Activated T-cell treated with anti-CD3 and anti-CD28 coated beads, Interleukin-2, amount 50 U/mL, for 4 hours (primary cell): ENCODE data around the gene RAPGEF2. TPM values are rescaled to one million over a fixed set of nuclear protein-coding genes. Genes with fewer than 3 reads are reported as not detected.
A peak's percentile ranks its signal among the peaks of the same experiment; 100 is the strongest.
"Not testable (repeated sequence)": the region's sequence is repeated elsewhere in the genome, so short reads cannot be mapped to it uniquely, and the experiment has no call there.

Experiments
- ATAC-seq, 2 donors: fragments of 200-7000 bp; cut with Tn5 transposase; one replicate each; pipeline ENCODE4 v1.10.0; 2021
- DNase-seq: peaks from one replicate; pipeline ENCODE4 v3.0.0-alpha.2; 2020
- H3K27me3 Mint-ChIP-seq: one replicate; pipeline ENCODE4 v1.8.0; 2021; ENCODE audit warnings: low read depth, mixed read lengths
- H3K36me3 Mint-ChIP-seq: one replicate; pipeline ENCODE4 v1.8.0; 2022; ENCODE audit warnings: mixed read lengths; ENCODE audit not compliant: insufficient read depth
- H3K4me1 Mint-ChIP-seq: one replicate; pipeline ENCODE4 v1.8.0; 2021; ENCODE audit warnings: low read depth, mixed read lengths
- H3K4me3 Mint-ChIP-seq: one replicate; pipeline ENCODE4 v1.8.0; 2021; ENCODE audit warnings: mild to moderate bottlenecking, moderate library complexity, mixed read lengths
- H3K9me3 Mint-ChIP-seq: one replicate; pipeline ENCODE4 v1.8.0; 2021; ENCODE audit warnings: mixed read lengths
- total RNA-seq, 3 donors: library from RNA; stranded (reverse); gene quantifications; one replicate each; pipeline ENCODE4 v1.2.1, GENCODE V29; 2021

The RAPGEF2 gene
- total RNA-seq, 3 donors from 2014 or later: 47.8 to 50.0 (median 49.3) TPM

DNA sequence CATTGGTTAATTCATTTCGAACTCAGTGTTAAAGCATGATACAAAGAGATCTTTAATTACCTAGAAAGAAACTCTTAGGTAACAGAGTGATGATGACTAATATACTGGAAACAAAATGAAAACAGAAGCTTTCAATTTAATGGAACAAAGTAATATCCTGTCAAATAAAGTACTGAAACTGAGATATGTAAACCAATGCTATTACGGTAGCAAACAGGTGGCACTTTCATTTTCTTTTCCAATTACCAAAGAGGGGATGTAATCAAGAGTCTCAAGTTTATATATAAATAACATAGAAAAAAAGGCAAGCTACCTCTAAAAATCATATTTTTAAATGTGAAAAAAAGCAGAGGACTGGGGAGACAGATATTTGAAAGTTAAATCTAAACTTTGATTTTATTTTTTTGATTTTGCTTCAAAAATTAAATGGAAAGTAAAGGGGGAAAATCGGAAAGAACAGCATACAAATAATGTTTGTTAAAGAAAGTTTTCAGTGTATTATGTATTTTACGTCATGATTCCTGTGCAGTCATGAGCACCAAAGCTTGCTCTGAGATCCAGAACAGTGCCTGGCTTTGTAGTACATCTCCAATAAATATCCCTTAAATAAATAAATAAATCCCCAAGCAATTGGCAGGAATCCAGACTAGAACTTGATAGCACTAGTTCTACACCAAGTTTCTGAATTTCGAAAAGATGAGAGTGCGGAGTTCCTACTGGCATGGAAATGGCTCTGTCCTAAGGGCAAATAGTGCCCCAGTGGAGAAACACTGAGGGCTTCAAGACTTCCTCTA lies 25.0 kb upstream of the RAPGEF2 start:
- Mint-ChIP-seq H3K9me3 (no peaks in the 10 kb centered on the region), H3K4me1 (peaks cover 22% of the 10 kb centered on the region), H3K4me3 (peak overlapping the region; percentile 63), H3K27me3 (no peaks in the 10 kb centered on the region), H3K36me3 (no peaks in the 10 kb centered on the region)
- no peak for DNase-seq
- peak; percentile 77 to 90 for ATAC-seq

DNA sequence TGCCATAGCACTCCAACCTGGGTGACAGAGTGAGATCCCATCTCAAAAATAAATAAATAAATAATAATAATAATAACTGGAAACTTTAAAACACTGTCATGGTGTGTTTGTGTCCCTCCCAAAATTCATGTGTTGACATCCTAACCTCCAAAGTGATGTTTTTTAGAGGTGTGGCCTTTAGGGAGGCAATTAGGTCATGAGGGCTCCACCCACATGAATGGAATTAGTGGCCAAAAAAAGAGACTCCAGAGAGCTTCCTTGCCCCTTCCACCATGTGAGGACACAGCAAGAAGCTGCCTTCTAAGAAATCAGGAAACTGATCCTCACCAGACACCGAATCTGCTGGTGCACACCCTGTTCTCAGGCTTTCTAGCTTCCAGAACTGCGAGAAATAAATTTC lies 23.8 kb upstream of the RAPGEF2 start:
- ATAC-seq: no peak
- no peaks in the 10 kb centered on the region for H3K36me3 Mint-ChIP-seq
- no peak for DNase-seq
- no peaks in the 10 kb centered on the region for H3K9me3 Mint-ChIP-seq
- H3K4me3 Mint-ChIP-seq: no peak overlapping the region
- no peaks in the 10 kb centered on the region for H3K27me3 Mint-ChIP-seq
- H3K4me1 Mint-ChIP-seq: peaks cover 22% of the 10 kb centered on the region

DNA sequence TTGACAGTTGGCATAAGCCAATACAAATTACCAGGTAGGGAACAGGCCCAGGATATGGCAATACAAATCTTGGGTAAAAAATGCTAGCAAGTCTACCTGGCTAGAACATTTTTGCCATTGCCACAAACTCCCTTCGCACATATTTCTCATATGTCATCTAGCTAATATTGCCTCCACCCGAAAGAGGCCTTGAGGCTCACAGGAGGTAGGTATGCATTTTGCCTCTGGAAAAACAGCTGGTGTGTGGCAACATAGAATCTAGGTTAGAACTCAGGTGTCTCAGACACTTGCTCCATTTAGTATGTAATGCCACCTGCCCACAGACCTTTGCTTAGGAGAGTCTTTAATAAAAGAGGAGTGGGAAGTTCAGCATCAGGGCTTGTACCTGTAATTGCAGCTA lies 16.3 kb upstream of the RAPGEF2 start:
- H3K4me3 Mint-ChIP-seq: no peak overlapping the region
- ATAC-seq (no peak), DNase-seq (no peak)
- H3K27me3 Mint-ChIP-seq: no peaks in the 10 kb centered on the region
- H3K36me3 Mint-ChIP-seq: no peaks in the 10 kb centered on the region
- H3K9me3 Mint-ChIP-seq: no peaks in the 10 kb centered on the region
- H3K4me1 Mint-ChIP-seq: no peaks in the 10 kb centered on the region

DNA sequence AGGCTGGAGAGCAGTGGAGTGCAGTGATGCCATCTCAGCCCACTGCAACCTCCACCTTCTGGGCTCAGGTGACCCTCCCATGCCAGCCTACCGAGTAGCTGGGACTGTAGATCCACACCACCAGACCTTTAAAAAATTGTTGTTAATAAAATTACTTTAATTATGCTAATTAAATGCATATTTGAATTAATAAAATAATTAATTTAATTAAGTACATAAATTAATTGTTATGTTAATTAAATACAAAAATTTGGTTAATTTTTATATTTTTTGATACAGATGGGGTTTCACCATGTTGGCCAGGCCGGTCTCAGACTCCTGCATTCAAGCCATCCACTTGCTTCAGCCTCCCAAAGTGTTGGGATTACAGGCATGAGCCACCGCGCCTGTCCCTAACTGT lies 12.6 kb upstream of the RAPGEF2 start:
- no peaks in the 10 kb centered on the region for H3K4me1 Mint-ChIP-seq
- DNase-seq (no peak), ATAC-seq (no peak)
- H3K27me3 Mint-ChIP-seq: no peaks in the 10 kb centered on the region
- H3K9me3 Mint-ChIP-seq: no peaks in the 10 kb centered on the region
- H3K36me3 Mint-ChIP-seq: no peaks in the 10 kb centered on the region
- no peak overlapping the region for H3K4me3 Mint-ChIP-seq

DNA sequence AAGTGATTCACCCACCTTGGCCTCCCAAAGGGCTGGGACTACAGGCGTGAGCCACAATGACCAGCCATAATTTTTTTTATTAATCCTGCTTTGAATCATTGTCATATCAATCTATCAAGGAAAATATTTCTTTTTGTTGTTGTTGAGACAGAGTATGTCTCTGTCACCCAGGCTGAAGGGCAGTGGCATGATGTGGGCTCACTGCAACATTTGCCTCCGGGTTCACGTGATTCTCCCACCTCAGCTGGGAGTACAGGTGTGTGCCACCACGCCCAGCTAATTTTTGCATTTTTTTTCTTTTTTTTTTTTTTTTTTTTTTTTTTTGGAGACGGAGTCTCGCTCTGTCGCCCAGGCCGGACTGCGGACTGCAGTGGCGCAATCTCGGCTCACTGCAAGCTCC lies 8.7 kb upstream of the RAPGEF2 start:
- ATAC-seq, DNase-seq, H3K4me3 Mint-ChIP-seq, H3K36me3 Mint-ChIP-seq, H3K27me3 Mint-ChIP-seq, H3K9me3 Mint-ChIP-seq, H3K4me1 Mint-ChIP-seq: not testable (repeated sequence)

DNA sequence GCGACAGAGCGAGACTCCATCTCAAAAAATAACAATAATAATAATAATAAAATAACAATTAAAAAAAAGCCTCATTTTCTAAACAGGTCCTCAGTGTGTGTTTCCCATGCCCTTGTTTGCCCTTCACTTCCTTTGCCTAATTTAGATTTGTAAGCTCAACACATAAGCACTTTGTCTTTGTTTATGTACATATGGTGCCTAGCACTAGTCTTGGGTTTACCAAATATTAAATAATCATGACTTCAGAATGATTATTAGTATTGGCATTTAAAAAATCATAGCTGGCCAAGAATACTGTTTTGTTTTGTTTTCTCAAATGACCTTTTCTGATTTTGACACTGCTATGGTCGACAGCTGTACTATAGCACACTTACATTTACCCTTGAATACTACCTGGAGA lies 6.4 kb upstream of the RAPGEF2 start:
- H3K27me3 Mint-ChIP-seq: no peaks in the 10 kb centered on the region

DNA sequence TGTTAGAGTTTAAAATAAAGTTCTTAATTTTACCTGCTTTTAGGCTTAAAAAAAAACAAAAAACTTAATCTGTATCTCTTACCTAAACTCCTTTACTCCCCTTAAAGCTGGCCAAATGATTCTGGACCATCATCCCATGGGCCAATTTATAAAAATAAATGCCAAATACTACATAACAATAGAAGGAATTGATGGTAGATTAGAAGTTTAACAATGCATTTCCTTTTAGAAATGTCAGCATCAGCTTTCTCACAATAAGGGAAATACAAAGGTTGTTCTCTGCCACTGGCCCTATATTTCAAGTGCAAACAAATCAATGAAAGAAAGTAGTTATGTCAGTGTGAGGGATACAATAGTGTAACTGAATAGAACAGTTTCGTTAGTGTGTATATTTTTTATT lies 5.7 kb upstream of the RAPGEF2 start:
- no peak for ATAC-seq
- no peaks in the 10 kb centered on the region for H3K9me3 Mint-ChIP-seq
- DNase-seq: no peak
- no peaks in the 10 kb centered on the region for H3K36me3 Mint-ChIP-seq
- H3K27me3 Mint-ChIP-seq: no peaks in the 10 kb centered on the region
- H3K4me3 Mint-ChIP-seq: no peak overlapping the region
- peaks cover 13% of the 10 kb centered on the region for H3K4me1 Mint-ChIP-seq

More for the DNA sequence above, 6.4 kb upstream of the RAPGEF2 start:
- Mint-ChIP-seq H3K9me3 (no peaks in the 10 kb centered on the region), H3K36me3 (no peaks in the 10 kb centered on the region), H3K4me1 (peaks cover 6% of the 10 kb centered on the region), H3K4me3 (no peak overlapping the region)
- no peak for DNase-seq
- ATAC-seq: no peak

DNA sequence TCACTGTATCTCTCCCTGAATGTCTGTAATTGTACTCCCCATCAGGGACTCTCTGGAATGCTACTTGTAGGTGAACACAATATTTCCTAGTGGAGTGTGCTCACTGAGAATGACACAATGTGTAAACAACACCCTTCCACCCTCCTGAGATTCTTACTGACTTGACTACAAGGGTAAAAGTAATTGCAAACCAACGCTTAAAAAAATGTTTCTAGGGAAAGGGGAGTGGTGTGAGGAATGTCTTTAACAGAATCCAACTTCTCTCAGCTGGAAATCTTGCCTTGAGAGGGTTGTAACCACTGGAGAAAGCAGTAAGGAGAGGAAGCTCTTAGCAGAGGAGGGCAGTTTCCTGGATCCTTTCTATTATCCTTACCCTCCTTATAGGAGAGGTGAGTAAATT lies 5.1 kb upstream of the RAPGEF2 start:
- Mint-ChIP-seq H3K27me3 (no peaks in the 10 kb centered on the region), H3K9me3 (no peaks in the 10 kb centered on the region), H3K4me3 (no peak overlapping the region), H3K4me1 (peaks cover 15% of the 10 kb centered on the region), H3K36me3 (no peaks in the 10 kb centered on the region)
- ATAC-seq: no peak
- no peak for DNase-seq

DNA sequence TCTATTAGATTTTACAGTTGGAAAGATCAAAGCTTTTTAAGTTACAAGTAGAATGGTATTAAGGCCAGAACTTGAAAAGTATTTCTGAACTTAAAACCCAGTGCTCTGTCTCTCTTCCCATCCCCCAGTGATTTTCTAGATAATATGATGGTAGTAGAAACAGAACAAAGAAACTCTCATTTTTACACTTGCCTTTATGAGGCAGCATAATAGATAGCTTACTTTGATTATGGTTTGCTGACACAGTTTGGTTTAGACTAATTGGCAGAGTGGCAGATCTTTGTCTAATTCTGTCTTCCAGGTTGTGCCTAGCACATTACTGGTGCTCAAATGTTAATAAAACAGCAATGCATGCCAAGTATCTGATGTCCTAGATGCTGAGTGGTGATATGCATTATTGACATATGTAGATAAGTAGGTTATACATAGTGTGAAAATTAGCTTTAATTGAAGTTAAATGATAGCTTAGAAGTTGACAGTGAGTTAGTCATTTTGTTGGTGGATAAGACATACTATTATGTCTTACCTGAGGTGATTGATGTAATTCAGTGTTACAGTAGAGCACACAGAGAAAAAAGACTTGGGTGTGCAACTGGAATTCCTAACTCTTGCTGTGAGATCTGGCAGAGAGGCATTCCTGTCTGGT lies 4.3 kb upstream of the RAPGEF2 start:
- Mint-ChIP-seq H3K4me3 (no peak overlapping the region), H3K4me1 (peaks cover 15% of the 10 kb centered on the region), H3K9me3 (no peaks in the 10 kb centered on the region), H3K27me3 (no peaks in the 10 kb centered on the region), H3K36me3 (no peaks in the 10 kb centered on the region)
- ATAC-seq (no peak), DNase-seq (no peak)

DNA sequence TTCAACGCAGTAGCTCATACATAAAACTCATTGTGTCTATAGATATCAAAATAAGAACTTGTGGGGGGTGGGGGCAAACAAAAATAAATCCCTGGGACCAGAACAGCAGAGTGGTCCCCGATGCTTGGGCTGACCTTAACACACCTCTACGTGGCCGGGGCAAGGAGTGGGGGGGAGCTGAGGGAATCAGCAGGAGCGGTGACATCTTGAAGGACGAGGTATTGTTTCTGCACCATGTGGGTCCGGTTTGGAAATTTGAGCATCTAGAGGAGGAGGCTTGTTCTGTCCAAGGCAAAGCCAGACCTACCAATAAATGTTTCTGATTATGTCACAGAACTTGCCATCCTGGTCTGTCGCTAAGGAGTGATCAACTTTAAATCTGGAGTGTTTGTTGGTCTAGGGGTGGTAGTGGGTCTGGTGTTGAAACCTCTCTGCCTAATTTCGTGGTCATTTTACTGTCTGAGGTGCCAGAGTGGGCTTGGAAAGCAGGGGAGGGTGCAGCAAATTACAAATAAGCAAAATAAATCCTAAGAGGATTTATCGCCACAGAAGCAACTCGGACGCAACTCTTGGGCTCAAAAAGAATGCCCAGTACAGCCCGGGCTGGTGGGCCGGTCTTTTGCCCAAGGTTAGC lies 774 bp upstream of the RAPGEF2 start:
- H3K4me1 Mint-ChIP-seq: peaks cover 38% of the 10 kb centered on the region
- ATAC-seq: no peak
- no peaks in the 10 kb centered on the region for H3K27me3 Mint-ChIP-seq
- peaks cover 9% of the 10 kb centered on the region for H3K36me3 Mint-ChIP-seq
- no peak for DNase-seq
- no peaks in the 10 kb centered on the region for H3K9me3 Mint-ChIP-seq
- peak overlapping the region; percentile 81 for H3K4me3 Mint-ChIP-seq

DNA sequence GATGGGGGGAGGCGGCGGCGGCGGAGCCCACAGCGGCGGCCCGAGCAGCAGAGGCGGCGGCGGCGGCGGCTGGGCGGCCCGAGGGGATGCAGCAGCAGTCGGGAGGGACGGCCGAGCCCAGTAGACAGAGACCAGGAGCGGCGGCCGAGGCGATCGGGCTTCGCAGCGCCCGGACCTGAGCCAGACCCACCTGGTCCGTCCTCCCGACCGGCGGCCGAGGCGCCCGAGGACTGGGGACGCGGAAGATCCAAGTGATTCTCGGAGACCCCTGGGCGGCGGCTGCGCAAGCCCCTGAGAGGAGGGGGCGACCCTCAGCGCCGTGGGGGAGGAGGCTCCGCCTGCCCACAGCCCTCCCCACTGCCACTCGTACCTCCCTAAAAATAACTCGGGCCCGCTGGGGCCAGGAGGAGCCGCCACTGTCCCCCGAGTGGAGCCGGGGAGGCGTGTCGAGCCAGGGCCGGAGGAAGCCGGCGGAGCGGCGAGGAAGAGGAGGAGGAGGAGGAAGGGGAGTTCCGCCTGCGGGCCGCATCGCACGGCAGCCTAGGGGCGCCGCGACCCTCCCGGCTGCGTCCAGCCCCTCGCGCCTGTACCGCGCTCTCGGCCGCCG lies 608 bp downstream of the RAPGEF2 start:
- peak; percentile 23 for DNase-seq
- H3K36me3 Mint-ChIP-seq: peaks cover 9% of the 10 kb centered on the region

DNA sequence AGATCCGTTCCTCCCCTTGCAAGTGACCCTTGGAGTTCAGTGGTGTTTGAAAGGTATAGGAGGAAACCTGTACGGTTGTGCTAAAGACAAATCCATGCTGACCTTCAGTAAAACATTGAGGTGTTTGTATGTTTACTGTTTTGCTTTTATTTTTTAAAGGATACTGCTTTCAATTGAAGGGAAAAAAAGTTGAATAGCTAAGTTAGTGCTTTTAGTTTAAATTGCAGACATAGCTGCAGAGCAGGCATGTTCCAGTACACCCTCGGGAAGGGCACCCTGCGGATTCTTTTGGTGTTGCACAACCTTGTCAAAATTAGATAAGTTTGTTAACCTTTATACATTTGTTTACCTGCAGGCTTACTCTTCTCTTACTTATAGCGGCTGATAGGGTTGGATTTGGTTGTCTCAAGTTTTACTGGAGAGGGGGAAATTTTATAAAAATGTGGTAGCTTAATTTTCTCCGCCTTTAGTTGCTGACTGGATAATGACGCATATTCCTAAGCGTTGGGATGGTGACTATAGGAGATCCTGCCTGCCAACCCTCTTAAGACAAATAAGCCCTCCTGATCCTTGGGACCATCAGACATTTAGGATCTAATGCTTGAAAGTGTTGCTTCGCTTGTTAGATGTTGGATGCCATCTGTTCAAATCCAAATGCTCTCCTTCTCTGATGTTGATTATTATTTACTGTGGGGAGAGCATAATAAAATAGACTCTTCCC lies 2.0 kb downstream of the RAPGEF2 start:
- Mint-ChIP-seq H3K9me3 (no peaks in the 10 kb centered on the region), H3K4me1 (peaks cover 60% of the 10 kb centered on the region), H3K36me3 (peaks cover 9% of the 10 kb centered on the region), H3K4me3 (peak overlapping the region; percentile 95), H3K27me3 (no peaks in the 10 kb centered on the region)
- DNase-seq (no peak), ATAC-seq (no peak)

More for the DNA sequence above, 608 bp downstream of the RAPGEF2 start:
- peaks cover 48% of the 10 kb centered on the region for H3K4me1 Mint-ChIP-seq
- H3K27me3 Mint-ChIP-seq: no peaks in the 10 kb centered on the region
- ATAC-seq: peak; percentile 25 to 42
- H3K4me3 Mint-ChIP-seq: peak overlapping the region; percentile 72
- no peaks in the 10 kb centered on the region for H3K9me3 Mint-ChIP-seq

DNA sequence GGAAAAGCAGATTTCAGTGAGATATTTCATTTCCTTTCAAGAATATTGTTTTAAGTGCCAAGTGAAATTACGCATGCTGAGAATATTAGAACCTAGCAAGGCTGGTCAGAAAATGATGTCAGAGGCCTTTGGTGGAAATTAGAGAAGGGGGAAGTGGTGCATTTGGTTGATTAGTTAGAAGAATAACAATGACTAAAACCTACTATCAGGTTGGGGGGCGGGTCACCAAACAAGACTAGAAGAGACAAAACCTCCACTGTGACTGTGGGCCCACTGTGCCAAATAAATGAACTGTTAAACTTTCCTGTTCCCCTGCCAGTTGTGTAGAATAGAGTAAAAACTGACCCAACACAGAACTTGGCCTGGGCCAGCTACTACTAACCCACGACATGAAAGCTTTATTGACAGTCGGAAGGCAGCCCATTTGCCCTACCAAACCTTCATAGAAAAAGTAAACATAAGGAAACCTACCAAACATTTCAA lies 2.9 kb downstream of the RAPGEF2 start:
- Mint-ChIP-seq H3K36me3 (peaks cover 9% of the 10 kb centered on the region), H3K27me3 (no peaks in the 10 kb centered on the region), H3K9me3 (no peaks in the 10 kb centered on the region), H3K4me3 (peak overlapping the region; percentile 95), H3K4me1 (peaks cover 61% of the 10 kb centered on the region)
- no peak for ATAC-seq
- DNase-seq: no peak

DNA sequence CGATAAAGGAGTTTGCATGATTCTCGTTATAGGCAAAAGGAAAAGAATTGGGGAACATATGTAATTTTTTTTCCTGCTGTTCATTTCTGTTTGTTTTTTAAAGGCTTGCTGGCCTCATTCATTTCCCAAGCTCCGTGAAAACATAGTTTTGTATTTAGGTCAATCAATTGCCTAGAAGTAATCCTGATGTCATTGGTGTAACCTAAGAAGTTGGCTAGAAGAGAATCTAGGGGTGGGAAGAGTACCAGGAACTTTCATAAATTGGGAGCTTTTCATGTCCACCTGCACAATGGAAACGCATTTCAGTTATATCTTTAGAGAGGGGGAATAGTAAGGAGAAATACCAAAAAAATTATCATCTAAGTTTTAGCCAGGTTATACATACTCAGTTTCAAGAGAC lies 3.8 kb downstream of the RAPGEF2 start:
- DNase-seq (no peak), ATAC-seq (no peak)
- Mint-ChIP-seq H3K4me3 (peak overlapping the region; percentile 68), H3K27me3 (no peaks in the 10 kb centered on the region), H3K4me1 (peaks cover 58% of the 10 kb centered on the region), H3K9me3 (no peaks in the 10 kb centered on the region), H3K36me3 (peaks cover 9% of the 10 kb centered on the region)
